KMS-11 (cell line): ENCODE data around the gene WDR86.

Experiments
- H2AFZ ChIP-seq: fragments of 200-600 bp; sonication (generic); 2 replicates; pipeline ENCODE4 v1.6.1; 2016; ENCODE audit warnings: antibody characterized with exemption, mixed run types, low read depth
- H3K27ac ChIP-seq: fragments of 200-600 bp; sonication (generic); 2 replicates; pipeline ENCODE4 v1.6.1; 2016; ENCODE audit warnings: mild to moderate bottlenecking, mixed run types
- H3K27me3 ChIP-seq: fragments of 200-600 bp; sonication (generic); 2 replicates; pipeline ENCODE4 v1.6.1; 2017; ENCODE audit warnings: mild to moderate bottlenecking, low read depth, mixed run types, moderate library complexity; ENCODE audit not compliant: insufficient read depth
- H3K36me3 ChIP-seq: fragments of 200-600 bp; sonication (generic); 2 replicates; pipeline ENCODE4 v1.6.1; 2017; ENCODE audit warnings: mild to moderate bottlenecking, mixed run types; ENCODE audit not compliant: insufficient read depth
- H3K4me1 ChIP-seq: fragments of 200-600 bp; sonication (generic); 2 replicates; pipeline ENCODE4 v1.6.1; 2016; ENCODE audit warnings: mild to moderate bottlenecking, low read depth, mixed run types; ENCODE audit not compliant: poor library complexity, severe bottlenecking
- H3K4me2 ChIP-seq: fragments of 200-600 bp; sonication (generic); 2 replicates; pipeline ENCODE4 v1.7.0; 2016; ENCODE audit warnings: mild to moderate bottlenecking, mixed run types
- H3K4me3 ChIP-seq: fragments of 200-600 bp; sonication (generic); IDR thresholded peaks from 2 replicates; pipeline ENCODE4 v1.6.1; 2017; ENCODE audit warnings: low read depth, low read length, mixed read lengths; ENCODE audit not compliant: insufficient read depth
- H3K79me2 ChIP-seq: fragments of 200-600 bp; sonication (generic); 2 replicates; pipeline ENCODE4 v1.6.1; 2016; ENCODE audit warnings: low read depth, mixed run types; ENCODE audit not compliant: insufficient read depth
- H3K9ac ChIP-seq: fragments of 200-600 bp; sonication (generic); 2 replicates; pipeline ENCODE4 v1.6.1; 2016; ENCODE audit warnings: mild to moderate bottlenecking, mixed run types
- H4K20me1 ChIP-seq: fragments of 200-600 bp; sonication (generic); 2 replicates; pipeline ENCODE4 v1.6.1; 2016; ENCODE audit warnings: mild to moderate bottlenecking, mixed run types; ENCODE audit not compliant: insufficient read depth
- TF ChIP-seq, protein P1 (sequence below): fragments of 200-600 bp; sonication (generic); conservative IDR thresholded peaks from 2 replicates; pipeline ENCODE4 v1.6.1; 2017; ENCODE audit warnings: low read depth, mild to moderate bottlenecking, antibody characterized with exemption, low read length, moderate library complexity, mixed read lengths

Gene WDR86

DNA sequence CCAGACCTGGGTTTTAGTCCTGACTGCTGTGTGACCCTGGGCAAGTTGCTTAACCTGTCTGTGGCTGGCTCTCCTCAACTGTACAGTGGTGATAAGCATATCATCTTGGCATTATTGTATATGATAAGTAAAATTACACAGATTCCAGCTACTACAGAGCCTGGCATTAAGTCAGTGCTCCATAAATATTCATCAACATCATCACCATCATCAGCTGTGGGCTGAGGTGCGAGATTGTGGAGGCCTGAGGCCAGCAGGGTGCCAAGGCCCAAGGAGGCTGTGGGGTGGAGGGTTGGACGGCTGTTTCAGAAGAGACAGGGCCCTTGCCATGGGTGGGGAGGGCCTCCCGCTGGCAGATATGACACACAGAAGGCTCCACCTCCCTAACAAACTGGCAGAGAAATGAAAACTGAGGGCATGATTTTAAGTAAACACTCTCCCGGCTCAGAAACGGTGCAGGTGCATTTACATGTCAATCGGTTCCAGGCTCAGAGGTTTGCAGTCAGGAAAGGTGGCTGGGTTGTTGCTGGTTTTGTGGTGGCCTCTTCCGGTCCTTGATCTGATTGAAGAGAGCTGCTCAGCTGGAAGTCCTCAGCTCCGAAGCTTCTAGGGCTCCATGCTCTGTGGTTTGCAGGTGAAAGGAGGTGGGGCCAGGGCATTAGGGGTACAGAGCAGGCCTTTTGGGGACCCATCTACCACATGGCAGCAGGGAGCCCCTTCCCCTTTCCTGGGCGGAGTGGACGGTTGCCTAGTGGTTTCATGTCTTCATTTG is 19.9 kb upstream of the WDR86 start:
- Histone ChIP-seq H3K4me1 (peaks cover 30% of the 10 kb centered on the region), H4K20me1 (no peaks in the 10 kb centered on the region), H3K36me3 (no peaks in the 10 kb centered on the region), H3K9ac (no peak overlapping the region), H3K4me2 (peak overlapping the region; percentile 56), H3K79me2 (no peaks in the 10 kb centered on the region), H3K4me3 (no peak overlapping the region), H2AFZ (peak overlapping the region; percentile 42; the same call in 1 of the 2 replicates), H3K27ac (peak overlapping the region; percentile 66), H3K27me3 (no peaks in the 10 kb centered on the region)
- TF ChIP-seq, protein P1, sequence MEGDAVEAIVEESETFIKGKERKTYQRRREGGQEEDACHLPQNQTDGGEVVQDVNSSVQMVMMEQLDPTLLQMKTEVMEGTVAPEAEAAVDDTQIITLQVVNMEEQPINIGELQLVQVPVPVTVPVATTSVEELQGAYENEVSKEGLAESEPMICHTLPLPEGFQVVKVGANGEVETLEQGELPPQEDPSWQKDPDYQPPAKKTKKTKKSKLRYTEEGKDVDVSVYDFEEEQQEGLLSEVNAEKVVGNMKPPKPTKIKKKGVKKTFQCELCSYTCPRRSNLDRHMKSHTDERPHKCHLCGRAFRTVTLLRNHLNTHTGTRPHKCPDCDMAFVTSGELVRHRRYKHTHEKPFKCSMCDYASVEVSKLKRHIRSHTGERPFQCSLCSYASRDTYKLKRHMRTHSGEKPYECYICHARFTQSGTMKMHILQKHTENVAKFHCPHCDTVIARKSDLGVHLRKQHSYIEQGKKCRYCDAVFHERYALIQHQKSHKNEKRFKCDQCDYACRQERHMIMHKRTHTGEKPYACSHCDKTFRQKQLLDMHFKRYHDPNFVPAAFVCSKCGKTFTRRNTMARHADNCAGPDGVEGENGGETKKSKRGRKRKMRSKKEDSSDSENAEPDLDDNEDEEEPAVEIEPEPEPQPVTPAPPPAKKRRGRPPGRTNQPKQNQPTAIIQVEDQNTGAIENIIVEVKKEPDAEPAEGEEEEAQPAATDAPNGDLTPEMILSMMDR, result no peak

- H3K27me3 ChIP-seq, result no peaks in the 10 kb centered on the region
- no peak overlapping the region for H3K9ac ChIP-seq
- no peaks in the 10 kb centered on the region for H4K20me1 ChIP-seq
- H3K4me3 ChIP-seq, result no peak overlapping the region
- H3K79me2 ChIP-seq, result no peaks in the 10 kb centered on the region
- TF ChIP-seq, protein P1, result no peak
- no peaks in the 10 kb centered on the region for H3K36me3 ChIP-seq
- peak overlapping the region; percentile 42; the same call in 1 of the 2 replicates for H2AFZ ChIP-seq
- H3K4me1 ChIP-seq, result peaks cover 30% of the 10 kb centered on the region
- peak overlapping the region; percentile 66 for H3K27ac ChIP-seq
- H3K4me2 ChIP-seq, result peak overlapping the region; percentile 56
Observed at GRCh38 chr7:151429237-151429559, 19.4 kb upstream of the WDR86 start.

DNA sequence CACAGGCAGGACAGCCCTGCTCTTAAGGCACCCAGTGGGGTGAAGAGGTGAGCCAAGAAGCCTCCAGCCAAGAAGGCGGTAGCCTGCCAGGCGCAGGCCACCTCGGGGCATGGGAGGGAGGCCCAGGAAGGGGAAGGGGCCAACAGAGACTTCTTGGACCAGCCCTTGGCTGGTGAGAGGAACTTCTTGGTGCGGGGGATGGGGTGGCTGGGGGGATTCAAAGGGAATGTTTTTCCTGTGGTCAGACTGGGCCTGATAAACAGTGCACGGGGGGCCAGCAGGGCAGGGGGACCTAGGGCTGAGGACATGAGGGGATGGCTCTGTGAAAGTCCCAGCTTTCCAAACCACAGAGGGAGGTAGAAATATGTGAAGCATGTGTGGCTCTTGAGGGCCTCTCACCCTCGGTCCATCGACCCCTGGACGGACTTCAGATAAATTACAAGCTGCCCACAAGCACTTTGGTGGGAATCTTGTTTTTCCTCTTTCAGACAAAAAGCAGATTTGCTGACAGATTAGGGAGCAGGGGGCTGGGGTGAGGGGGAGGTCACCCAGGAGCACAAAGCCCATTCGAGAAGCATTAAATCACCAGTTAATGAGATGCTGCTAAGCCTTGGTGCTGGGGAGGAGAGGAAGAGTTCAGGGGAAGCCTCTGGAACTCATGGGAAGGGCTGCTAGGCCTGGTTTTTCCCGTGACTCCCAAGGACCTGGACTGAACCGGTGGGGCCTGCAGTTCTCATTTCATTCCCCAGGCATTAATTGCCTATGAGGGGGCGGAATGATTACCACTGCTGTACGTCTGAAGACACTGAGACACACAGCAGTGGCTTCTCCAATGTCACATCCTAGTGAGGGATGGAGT is 18.8 kb upstream of the WDR86 start:
- Histone ChIP-seq H3K36me3 (no peaks in the 10 kb centered on the region), H3K27ac (peak overlapping the region; percentile 66; the same call in 1 of the 2 replicates), H3K9ac (no peak overlapping the region), H2AFZ (peak overlapping the region; percentile 42; the same call in 1 of the 2 replicates), H3K4me2 (peak overlapping the region; percentile 56), H3K4me1 (peaks cover 30% of the 10 kb centered on the region), H3K27me3 (no peaks in the 10 kb centered on the region), H4K20me1 (no peaks in the 10 kb centered on the region), H3K4me3 (no peak overlapping the region), H3K79me2 (no peaks in the 10 kb centered on the region)
- TF ChIP-seq, protein P1, result no peak

DNA sequence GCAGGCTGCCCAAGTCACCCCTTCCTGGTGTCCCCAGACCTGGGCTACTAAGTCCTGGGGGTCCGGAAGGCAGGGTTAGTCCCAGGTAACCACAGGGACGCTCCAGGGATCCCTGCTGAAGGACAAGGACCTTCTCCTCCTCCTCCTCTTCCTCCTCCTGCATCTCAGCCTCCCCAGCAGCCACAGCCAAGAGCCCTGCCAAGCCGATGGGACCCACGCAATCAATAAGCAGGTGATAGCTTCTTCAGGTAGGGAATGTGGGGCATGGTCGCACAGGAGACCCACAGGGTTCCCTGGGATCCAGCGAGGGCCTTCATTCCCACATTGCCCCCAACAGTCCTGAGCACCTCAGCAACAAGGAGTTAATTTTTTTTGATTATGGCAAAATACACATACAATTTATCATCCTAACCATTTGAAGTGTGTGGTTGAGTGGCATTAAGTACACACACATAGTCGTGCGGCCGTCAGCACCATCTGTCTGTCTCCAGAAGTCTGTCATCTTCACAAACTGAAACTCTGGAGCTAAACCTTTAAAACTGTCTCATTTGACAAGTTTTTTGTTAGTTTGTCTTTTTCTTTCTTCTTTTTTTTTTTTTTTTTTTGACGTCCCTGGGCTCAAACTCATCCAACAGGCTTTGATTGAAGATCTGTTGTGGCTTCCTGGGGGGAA is 18.0 kb upstream of the WDR86 start:
- H3K36me3 ChIP-seq, result no peaks in the 10 kb centered on the region
- H3K4me3 ChIP-seq, result no peak overlapping the region
- TF ChIP-seq, protein P1, result no peak
- no peak overlapping the region for H2AFZ ChIP-seq
- no peaks in the 10 kb centered on the region for H3K79me2 ChIP-seq
- no peak overlapping the region for H3K4me2 ChIP-seq
- no peak overlapping the region for H3K9ac ChIP-seq
- H4K20me1 ChIP-seq, result no peaks in the 10 kb centered on the region
- H3K27me3 ChIP-seq, result no peaks in the 10 kb centered on the region
- H3K27ac ChIP-seq, result no peak overlapping the region
- H3K4me1 ChIP-seq, result peaks cover 26% of the 10 kb centered on the region
